GM12878 (cell line): ENCODE results near the gene MAST1. TPM values are rescaled to one million over a fixed set of nuclear protein-coding genes. Genes with fewer than 3 reads are reported as not detected.
A peak's percentile ranks its signal among the peaks of the same experiment; 100 is the strongest.

Experiments
- BRCA1 ChIP-seq: IDR thresholded peaks from 2 replicates; pipeline ENCODE4 v1.6.1; 2011; ENCODE audit warnings: low read depth, low read length, improper control_type of control experiment
- CUX1 ChIP-seq: IDR thresholded peaks from 2 replicates; pipeline ENCODE4 v1.6.1; 2012; ENCODE audit warnings: improper control_type of control experiment, low read depth, low read length; ENCODE audit not compliant: insufficient replicate concordance
- DPF2 ChIP-seq: fragments of 450-650 bp; IDR thresholded peaks from 2 replicates; pipeline ENCODE4 v1.6.1; 2017; ENCODE audit warnings: mild to moderate bottlenecking
- EED ChIP-seq: sonication (generic); IDR thresholded peaks from 2 replicates; pipeline ENCODE4 v1.6.1; 2016; ENCODE audit warnings: antibody characterized with exemption, low read depth
- FOXM1 ChIP-seq: IDR thresholded peaks from 2 replicates; pipeline ENCODE4 v1.6.1; 2012; ENCODE audit warnings: low read depth, mild to moderate bottlenecking, inconsistent platforms, low read length, moderate library complexity
- GABPA ChIP-seq: IDR thresholded peaks from 2 replicates; pipeline ENCODE4 v1.6.1; 2014; ENCODE audit warnings: antibody characterized with exemption, low read depth, mild to moderate bottlenecking, inconsistent platforms
- HDGF ChIP-seq: fragments of 450-650 bp; IDR thresholded peaks from 2 replicates; pipeline ENCODE4 v1.6.1; 2016; ENCODE audit warnings: antibody characterized with exemption
- KDM1A ChIP-seq: fragments of 200-600 bp; sonication (generic); IDR thresholded peaks from 2 replicates; pipeline ENCODE4 v1.6.1; 2016; ENCODE audit warnings: borderline replicate concordance
- MTA3 ChIP-seq: IDR thresholded peaks from 2 replicates; pipeline ENCODE4 v1.6.1; 2012; ENCODE audit warnings: low read length, inconsistent platforms, borderline replicate concordance
- NR2C1 ChIP-seq: fragments of 450-650 bp; IDR thresholded peaks from 2 replicates; pipeline ENCODE4 v1.6.1; 2017; ENCODE audit warnings: antibody characterized with exemption, mild to moderate bottlenecking, moderate library complexity
- POLR2A ChIP-seq: IDR thresholded peaks from 2 replicates; pipeline ENCODE4 v1.6.1; 2011; ENCODE audit warnings: low read depth, mild to moderate bottlenecking, low read length
- RCOR1 ChIP-seq: conservative IDR thresholded peaks from 2 replicates; pipeline ENCODE4 v1.6.1; 2012; ENCODE audit warnings: low read depth, low read length, improper control_type of control experiment
- RELA ChIP-seq: fragments of 450-650 bp; IDR thresholded peaks from 2 replicates; pipeline ENCODE4 v1.8.0; 2014; ENCODE audit warnings: borderline replicate concordance; ENCODE audit not compliant: partially characterized antibody
- RELB ChIP-seq: fragments of 450-650 bp; IDR thresholded peaks from 2 replicates; pipeline ENCODE4 v1.6.1; 2017; ENCODE audit warnings: low read depth, mild to moderate bottlenecking, moderate library complexity
- SIX5 ChIP-seq: IDR thresholded peaks from 2 replicates; pipeline ENCODE4 v1.6.1; 2011; ENCODE audit warnings: mild to moderate bottlenecking, low read depth, low read length, moderate library complexity; ENCODE audit not compliant: severe bottlenecking
- SPI1 ChIP-seq: IDR thresholded peaks from 2 replicates; pipeline ENCODE4 v1.6.1; 2011; ENCODE audit warnings: low read depth, mild to moderate bottlenecking, low read length, moderate library complexity, borderline replicate concordance; ENCODE audit not compliant: insufficient read depth
- STAT3 ChIP-seq: IDR thresholded peaks from 2 replicates; pipeline ENCODE4 v1.6.1; 2011; ENCODE audit warnings: low read depth, low read length, improper control_type of control experiment
- TAF1 ChIP-seq: IDR thresholded peaks from 2 replicates; pipeline ENCODE4 v1.6.1; 2011; ENCODE audit warnings: mild to moderate bottlenecking, low read depth, low read length, borderline replicate concordance
- TBL1XR1 ChIP-seq: IDR thresholded peaks from 2 replicates; pipeline ENCODE4 v1.6.1; 2012; ENCODE audit warnings: low read depth, low read length, improper control_type of control experiment
- polyA plus RNA-seq, 11 experiments: library from polyadenylated mRNA; depleted of rRNA in 4 of 11; unstranded in 6 of 11; stranded (reverse) in 5 of 11; fragments of >200 nt; fragmentation: Nextera tagmentation in 4 of 11; fragmentation: Illumina TruSeq in 1 of 11; extraction: Ambion mirVana in 4 of 11; extraction: Trizol in 1 of 11; gene quantifications; 1 replicate in 1 of 11; 2 replicates in 10 of 11; pipeline versions ENCODE4 v1.2.1 to v1.2.3, GENCODE V29; 2011 to 2016; ENCODE audit warnings: inconsistent platforms in 2 of 11, missing spikeins in 2 of 11, low read depth in 1 of 11
- total RNA-seq, 4 experiments: library from RNA; depleted of rRNA in 3 of 4; stranded (reverse); fragments of >200 nt in 3 of 4; fragmentation: Illumina TruSeq in 1 of 4; extraction: Trizol in 1 of 4; gene quantifications; 2 replicates each; pipeline versions ENCODE4 v1.2.1 to v1.2.3, GENCODE V29; 2013 to 2021
- TF ChIP-seq, protein P1 (sequence below): fragments of 450-650 bp; formaldehyde crosslinking; IDR thresholded peaks from 2 replicates; pipeline ENCODE4 v1.4.0; 2020; ENCODE audit warnings: mild to moderate bottlenecking, moderate library complexity

Gene MAST1
- total and polyA plus RNA-seq, 10 of the 15 experiments (the other 5 are each of a cell fraction or from before 2014, with no cell fraction given) = 0.08 to 0.79 (median 0.44) TPM; not detected in 1

- TF ChIP-seq KDM1A = no peak
- TF ChIP-seq STAT3 = no peak
- TF ChIP-seq NR2C1 = peak; percentile 83
- TF ChIP-seq HDGF = peak; percentile 11; the same call in 1 of the 2 replicates
- no peak for TF ChIP-seq SIX5
- TF ChIP-seq FOXM1 = no peak
- TF ChIP-seq, protein P1, sequence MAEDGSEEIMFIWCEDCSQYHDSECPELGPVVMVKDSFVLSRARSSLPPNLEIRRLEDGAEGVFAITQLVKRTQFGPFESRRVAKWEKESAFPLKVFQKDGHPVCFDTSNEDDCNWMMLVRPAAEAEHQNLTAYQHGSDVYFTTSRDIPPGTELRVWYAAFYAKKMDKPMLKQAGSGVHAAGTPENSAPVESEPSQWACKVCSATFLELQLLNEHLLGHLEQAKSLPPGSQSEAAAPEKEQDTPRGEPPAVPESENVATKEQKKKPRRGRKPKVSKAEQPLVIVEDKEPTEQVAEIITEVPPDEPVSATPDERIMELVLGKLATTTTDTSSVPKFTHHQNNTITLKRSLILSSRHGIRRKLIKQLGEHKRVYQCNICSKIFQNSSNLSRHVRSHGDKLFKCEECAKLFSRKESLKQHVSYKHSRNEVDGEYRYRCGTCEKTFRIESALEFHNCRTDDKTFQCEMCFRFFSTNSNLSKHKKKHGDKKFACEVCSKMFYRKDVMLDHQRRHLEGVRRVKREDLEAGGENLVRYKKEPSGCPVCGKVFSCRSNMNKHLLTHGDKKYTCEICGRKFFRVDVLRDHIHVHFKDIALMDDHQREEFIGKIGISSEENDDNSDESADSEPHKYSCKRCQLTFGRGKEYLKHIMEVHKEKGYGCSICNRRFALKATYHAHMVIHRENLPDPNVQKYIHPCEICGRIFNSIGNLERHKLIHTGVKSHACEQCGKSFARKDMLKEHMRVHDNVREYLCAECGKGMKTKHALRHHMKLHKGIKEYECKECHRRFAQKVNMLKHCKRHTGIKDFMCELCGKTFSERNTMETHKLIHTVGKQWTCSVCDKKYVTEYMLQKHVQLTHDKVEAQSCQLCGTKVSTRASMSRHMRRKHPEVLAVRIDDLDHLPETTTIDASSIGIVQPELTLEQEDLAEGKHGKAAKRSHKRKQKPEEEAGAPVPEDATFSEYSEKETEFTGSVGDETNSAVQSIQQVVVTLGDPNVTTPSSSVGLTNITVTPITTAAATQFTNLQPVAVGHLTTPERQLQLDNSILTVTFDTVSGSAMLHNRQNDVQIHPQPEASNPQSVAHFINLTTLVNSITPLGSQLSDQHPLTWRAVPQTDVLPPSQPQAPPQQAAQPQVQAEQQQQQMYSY (CRISPR knock-in tag) = no peak
- no peak for TF ChIP-seq MTA3
- TF ChIP-seq DPF2 = no peak
- TF ChIP-seq RCOR1 = no peak
- peak; percentile 34; the same call in 1 of the 2 replicates for TF ChIP-seq TAF1
- TF ChIP-seq CUX1 = no peak
- TF ChIP-seq RELB = peak; percentile 100
- TF ChIP-seq BRCA1 = no peak
- TF ChIP-seq TBL1XR1 = no peak
- no peak for TF ChIP-seq RELA
- TF ChIP-seq SPI1 = no peak; the same call in 1 of the 2 replicates
- TF ChIP-seq EED = no peak
- TF ChIP-seq GABPA = no peak
- peak; percentile 91 for TF ChIP-seq POLR2A
These were observed 52.7 kb downstream of the MAST1 start, which contains the start of gene GCDH (continued) for GRCh38 chr19:12890787-12891552.
